Measurements from ENCODE around the gene TRIM67. TPM values are rescaled to one million over a fixed set of nuclear protein-coding genes. Genes with fewer than 3 reads are reported as not detected.

Gene TRIM67
- total and polyA plus RNA-seq, 8 donors = 0.06 to 1.5 (median 0.77) TPM; not detected in 1

GRCh38 chr1:231162297-231162969, 575 bp downstream of the TRIM67 start:
- intact Hi-C loops (cut with DNase I) = no loop called here
- H3K36me3 ChIP-seq = no peaks in the 10 kb centered on the region
- H3K27me3 ChIP-seq = peaks cover 50 to 95% of the 10 kb centered on the region in 2 donors
- H3K27ac ChIP-seq = no peak overlapping the region
- no peak for TF ChIP-seq CTCF (IDR thresholded peaks at IDR 0.05)
- DNase-seq = peak in 2 of 4 donors; percentile 57 to 80
- peaks cover 11 to 30% of the 10 kb centered on the region in 2 donors for H3K4me1 ChIP-seq
- peak overlapping the region; percentile 21 to 26 for H3K4me3 ChIP-seq
- H3K9me3 ChIP-seq = no peaks in the 10 kb centered on the region
- peak; percentile 90 for ATAC-seq

GRCh38 chr1:231162970-231163829, 1.3 kb downstream of the TRIM67 start:
- no peaks in the 10 kb centered on the region for H3K9me3 ChIP-seq
- ATAC-seq = peak; percentile 20
- peaks cover 50 to 98% of the 10 kb centered on the region in 2 donors for H3K27me3 ChIP-seq
- H3K4me1 ChIP-seq = peaks cover 11 to 30% of the 10 kb centered on the region in 2 donors
- no peak overlapping the region for H3K27ac ChIP-seq
- no peak overlapping the region for H3K4me3 ChIP-seq
- no peaks in the 10 kb centered on the region for H3K36me3 ChIP-seq
- no peak for DNase-seq
- no peak for TF ChIP-seq CTCF (IDR thresholded peaks at IDR 0.05)
- intact Hi-C loops (cut with DNase I) = no loop called here

GRCh38 chr1:231163830-231164427, 2.1 kb downstream of the TRIM67 start:
- H3K27ac ChIP-seq = no peak overlapping the region
- H3K4me1 ChIP-seq = peaks cover 11 to 30% of the 10 kb centered on the region in 2 donors
- H3K4me3 ChIP-seq = no peak overlapping the region
- peaks cover 50 to 94% of the 10 kb centered on the region in 2 donors for H3K27me3 ChIP-seq
- H3K9me3 ChIP-seq = no peaks in the 10 kb centered on the region
- DNase-seq (no peak), ATAC-seq (no peak)
- intact Hi-C loops (cut with DNase I) = no loop called here
- TF ChIP-seq CTCF (IDR thresholded peaks at IDR 0.05) = no peak
- H3K36me3 ChIP-seq = no peaks in the 10 kb centered on the region

GRCh38 chr1:231165371-231165770, 3.5 kb downstream of the TRIM67 start:
- Histone ChIP-seq H3K27ac (no peak overlapping the region), H3K27me3 (peaks cover 40 to 89% of the 10 kb centered on the region in 2 donors), H3K4me3 (no peak overlapping the region), H3K36me3 (no peaks in the 10 kb centered on the region), H3K4me1 (peaks cover 11 to 30% of the 10 kb centered on the region in 2 donors), H3K9me3 (no peaks in the 10 kb centered on the region)
- no peak for TF ChIP-seq CTCF (IDR thresholded peaks at IDR 0.05)
- peak; percentile 24 for ATAC-seq
- intact Hi-C loops (cut with DNase I) = no loop called here
- DNase-seq = no peak

- no peak for TF ChIP-seq CTCF (IDR thresholded peaks at IDR 0.05)
- Histone ChIP-seq H3K4me3 (no peak overlapping the region), H3K27me3 (peaks cover 36 to 78% of the 10 kb centered on the region in 2 donors), H3K4me1 (peaks cover 11 to 24% of the 10 kb centered on the region in 2 donors), H3K36me3 (no peaks in the 10 kb centered on the region), H3K27ac (no peak overlapping the region), H3K9me3 (no peaks in the 10 kb centered on the region)
- DNase-seq (no peak), ATAC-seq (no peak)
- intact Hi-C loops (cut with DNase I) = no loop called here
Observed at GRCh38 chr1:231166398-231166797, 4.5 kb downstream of the TRIM67 start.
